ENCODE data around the gene MLST8. TPM values are rescaled to one million over a fixed set of nuclear protein-coding genes. Genes with fewer than 3 reads are reported as not detected.
A peak's percentile ranks its signal among the peaks of the same experiment; 100 is the strongest.

The MLST8 gene
- total RNA-seq, 1 experiment from 2014 or later: 53.1 TPM

GRCh38 chr16:2209258-2210008, 4.2 kb downstream of the MLST8 start:
- H3K27me3 ChIP-seq (replicated peaks; ENCODE audit: control insufficient read depth, insufficient read depth, low read length): no peaks in the 10 kb centered on the region
- TF ChIP-seq CTCF (IDR thresholded peaks at IDR 0.05; ENCODE audit: insufficient read depth in 1 of 2, low read depth in 1 of 2, low read length in 1 of 2, severe bottlenecking in 1 of 2, unreplicated experiment in 1 of 2): no peak
- CTCF ChIA-PET: no interaction called here
- Mint-ChIP-seq H3K4me1 (ENCODE audit: low read depth, unreplicated experiment) (peaks cover 11% of the 10 kb centered on the region), H3K27ac (ENCODE audit: unreplicated experiment) (no peak overlapping the region), H3K27me3 (ENCODE audit: insufficient read depth, unreplicated experiment) (no peaks in the 10 kb centered on the region), H3K9me3 (ENCODE audit: unreplicated experiment) (no peaks in the 10 kb centered on the region), H3K4me3 (ENCODE audit: unreplicated experiment) (no peak overlapping the region), H3K36me3 (ENCODE audit: insufficient read depth, unreplicated experiment) (peaks cover 70% of the 10 kb centered on the region)
- no peak for DNase-seq
- H3K4me1 ChIP-seq: peaks cover 21% of the 10 kb centered on the region
- peaks cover 6% of the 10 kb centered on the region for H3K36me3 ChIP-seq (ENCODE audit: control insufficient read depth, insufficient read depth, low read length)
- intact Hi-C loops (cut with micrococcal nuclease; ENCODE audit: unreplicated experiment): no loop called here
- BruUV-seq (replicated peaks): no TSS peak
- no peak overlapping the region for H3K4me3 ChIP-seq (ENCODE audit: low read depth, low read length)
- H3K9me3 ChIP-seq: no peaks in the 10 kb centered on the region
- POLR2A ChIA-PET: no interaction called here

GRCh38 chr16:2210009-2210332, 4.7 kb downstream of the MLST8 start:
- H3K36me3 Mint-ChIP-seq (ENCODE audit: insufficient read depth, unreplicated experiment): peaks cover 71% of the 10 kb centered on the region
- CTCF ChIA-PET: no interaction called here
- no peaks in the 10 kb centered on the region for H3K9me3 ChIP-seq
- H3K36me3 ChIP-seq (ENCODE audit: control insufficient read depth, insufficient read depth, low read length): peaks cover 6% of the 10 kb centered on the region
- H3K27me3 Mint-ChIP-seq (ENCODE audit: insufficient read depth, unreplicated experiment): no peaks in the 10 kb centered on the region
- POLR2A ChIA-PET: no interaction called here
- peaks cover 21% of the 10 kb centered on the region for H3K4me1 ChIP-seq
- H3K4me3 Mint-ChIP-seq (ENCODE audit: unreplicated experiment): no peak overlapping the region
- H3K4me3 ChIP-seq (ENCODE audit: low read depth, low read length): no peak overlapping the region
- DNase-seq: no peak
- BruUV-seq (replicated peaks): no TSS peak
- peaks cover 7% of the 10 kb centered on the region for H3K4me1 Mint-ChIP-seq (ENCODE audit: low read depth, unreplicated experiment)
- H3K9me3 Mint-ChIP-seq (ENCODE audit: unreplicated experiment): no peaks in the 10 kb centered on the region
- no peaks in the 10 kb centered on the region for H3K27me3 ChIP-seq (replicated peaks; ENCODE audit: control insufficient read depth, insufficient read depth, low read length)
- no peak for TF ChIP-seq CTCF (IDR thresholded peaks at IDR 0.05; ENCODE audit: insufficient read depth in 1 of 2, low read depth in 1 of 2, low read length in 1 of 2, severe bottlenecking in 1 of 2, unreplicated experiment in 1 of 2)
- intact Hi-C loops (cut with micrococcal nuclease; ENCODE audit: unreplicated experiment): no loop called here
- no peak overlapping the region for H3K27ac Mint-ChIP-seq (ENCODE audit: unreplicated experiment)

- Mint-ChIP-seq H3K4me1 (ENCODE audit: low read depth, unreplicated experiment) (peaks cover 7% of the 10 kb centered on the region), H3K36me3 (ENCODE audit: insufficient read depth, unreplicated experiment) (peaks cover 76% of the 10 kb centered on the region), H3K4me3 (ENCODE audit: unreplicated experiment) (peak within 1 kb of the TSS; percentile 73), H3K27me3 (ENCODE audit: insufficient read depth, unreplicated experiment) (no peaks in the 10 kb centered on the region), H3K27ac (ENCODE audit: unreplicated experiment) (no peak within 1 kb of the TSS), H3K9me3 (ENCODE audit: unreplicated experiment) (no peaks in the 10 kb centered on the region)
- peak in 1 of 2 experiments; percentile 32 for DNase-seq
- Histone ChIP-seq H3K36me3 (ENCODE audit: control insufficient read depth, insufficient read depth, low read length) (peaks cover 6% of the 10 kb centered on the region), H3K4me1 (peaks cover 21% of the 10 kb centered on the region), H3K27me3 (replicated peaks; ENCODE audit: control insufficient read depth, insufficient read depth, low read length) (no peaks in the 10 kb centered on the region), H3K4me3 (ENCODE audit: low read depth, low read length) (no peak within 1 kb of the TSS), H3K9me3 (no peaks in the 10 kb centered on the region)
- intact Hi-C loops (cut with micrococcal nuclease; ENCODE audit: unreplicated experiment): no loop called here
- BruUV-seq (replicated peaks): no TSS peak
- TF ChIP-seq CTCF (IDR thresholded peaks at IDR 0.05; ENCODE audit: insufficient read depth in 1 of 2, low read depth in 1 of 2, low read length in 1 of 2, severe bottlenecking in 1 of 2, unreplicated experiment in 1 of 2): no peak
- CTCF ChIA-PET: interaction anchor here (0.6 kb wide), 1 partner anchor 16 kb away, joined by 4 read pairs; no protein-coding TSS in a partner anchor
- POLR2A ChIA-PET: interaction anchor here (0.5 kb wide), 1 partner anchor 54 kb away, joined by 4 read pairs; no protein-coding TSS in a partner anchor
These were observed 5.4 kb downstream of the MLST8 start, which contains the start of gene BRICD5 for GRCh38 chr16:2210386-2211365. TSS of gene BRICD5 (minus strand) at chr16:2210863. CDS start at chr16:2210833, 30 bp downstream.

All from Caco-2 (cell line).